Keratinocyte (primary cell): Measurements from ENCODE around the gene MYCBPAP. TPM values are rescaled to one million over a fixed set of nuclear protein-coding genes. Genes with fewer than 3 reads are reported as not detected.

ENCODE experiments used
- DNase-seq: peaks from one replicate; pipeline ENCODE4 v3.0.0-alpha.2; 2011; ENCODE audit warnings: low read depth, missing footprints, low spot score
- FAIRE-seq: peaks from 2 replicates; lab custom pipeline; 2011; peaks lifted over from hg19 to GRCh38; lab: Jason Lieb, UNC
- H2AFZ ChIP-seq: 2 replicates; pipeline ENCODE4 v1.6.0; 2012; ENCODE audit warnings: low read length, control low read depth, inconsistent platforms; ENCODE audit not compliant: control insufficient read depth
- H3K27ac ChIP-seq: 2 replicates; pipeline ENCODE4 v1.5.1; 2011; ENCODE audit warnings: low read length; ENCODE audit not compliant: control insufficient read depth, insufficient read depth
- H3K27me3 ChIP-seq: 3 replicates; pipeline ENCODE4 v1.6.0; 2011; ENCODE audit warnings: low read length; ENCODE audit not compliant: control insufficient read depth, insufficient read depth; ENCODE audit errors: extremely low read depth
- H3K36me3 ChIP-seq, 2 experiments: 2 replicates in 1 of 2; 3 replicates in 1 of 2; pipeline ENCODE4 v1.5.1; 2011; ENCODE audit warnings: low read length in 2 of 2, mild to moderate bottlenecking in 1 of 2; ENCODE audit not compliant: control insufficient read depth in 2 of 2, insufficient read depth in 2 of 2; ENCODE audit errors: extremely low read depth in 1 of 2
- H3K4me1 ChIP-seq: 3 replicates; pipeline ENCODE4 v1.5.1; 2011; ENCODE audit warnings: low read length; ENCODE audit not compliant: control insufficient read depth, insufficient read depth; ENCODE audit errors: extremely low read depth
- H3K4me2 ChIP-seq: 3 replicates; pipeline ENCODE4 v1.6.0; 2011; ENCODE audit warnings: low read depth, low read length; ENCODE audit not compliant: control insufficient read depth, insufficient read depth; ENCODE audit errors: extremely low read depth
- H3K4me3 ChIP-seq, 3 experiments: fragments of 200-600 bp in 1 of 3; sonication (generic) in 1 of 3; 2 replicates in 2 of 3; 3 replicates in 1 of 3; pipeline ENCODE4 v1.5.1; 2011 to 2016; ENCODE audit warnings: low read length in 3 of 3, mild to moderate bottlenecking in 3 of 3, control low read depth in 2 of 3, inconsistent platforms in 1 of 3, low read depth in 1 of 3, mixed read lengths in 1 of 3, mixed run types in 1 of 3, moderate library complexity in 1 of 3; ENCODE audit not compliant: control insufficient read depth in 2 of 3, insufficient read depth in 2 of 3; ENCODE audit errors: extremely low read depth in 1 of 3
- H3K79me2 ChIP-seq: 2 replicates; pipeline ENCODE4 v1.6.0; 2012; ENCODE audit warnings: low read length; ENCODE audit not compliant: control insufficient read depth, insufficient read depth
- H3K9ac ChIP-seq: 3 replicates; pipeline ENCODE4 v1.6.0; 2011; ENCODE audit warnings: low read length; ENCODE audit not compliant: control insufficient read depth, insufficient read depth; ENCODE audit errors: extremely low read depth
- H3K9me1 ChIP-seq: 3 replicates; pipeline ENCODE4 v1.6.0; 2011; ENCODE audit warnings: low read length; ENCODE audit not compliant: control insufficient read depth, insufficient read depth; ENCODE audit errors: extremely low read depth
- H3K9me3 ChIP-seq: 2 replicates; pipeline ENCODE4 v1.5.1; 2012; ENCODE audit warnings: low read depth, low read length; ENCODE audit not compliant: control insufficient read depth
- H4K20me1 ChIP-seq: 3 replicates; pipeline ENCODE4 v1.6.0; 2011; ENCODE audit warnings: low read length; ENCODE audit not compliant: control insufficient read depth, insufficient read depth; ENCODE audit errors: extremely low read depth
- CTCF ChIP-seq, 3 experiments: IDR thresholded peaks in 1 of 3; conservative IDR thresholded peaks in 1 of 3; optimal IDR thresholded peaks in 1 of 3; 2 replicates in 2 of 3; 3 replicates in 1 of 3; pipeline versions ENCODE3 to v1.5.1; 2011; ENCODE audit warnings: low read length in 3 of 3, mild to moderate bottlenecking in 3 of 3, moderate library complexity in 2 of 3, control low read depth in 1 of 3, inconsistent platforms in 1 of 3; ENCODE audit not compliant: insufficient read depth in 2 of 3; ENCODE audit errors: extremely low read depth in 1 of 3
- EZH2 ChIP-seq: IDR thresholded peaks from one replicate; pipeline ENCODE4 v1.6.1; 2012; ENCODE audit warnings: inconsistent platforms, mild to moderate bottlenecking, low read length, moderate library complexity
- dilution Hi-C: fragments of 300-500 bp; cut with MboI; formaldehyde crosslinking; loops from one replicate; pipeline ENCODE4 v1.7.0; 2020; ENCODE audit warnings: low sequenced_read_pairs; ENCODE audit not compliant: extremely low pct_ligation_motif_present
- polyA plus RNA-seq, 5 experiments: library from polyadenylated mRNA; depleted of rRNA in 3 of 5; stranded (reverse) in 3 of 5; stranded (forward) in 1 of 5; unstranded in 1 of 5; fragments of >200 nt; gene quantifications; 1 replicate in 1 of 5; 2 replicates in 3 of 5; 3 replicates in 1 of 5; pipeline versions ENCODE4 v1.2.1 to v1.2.3, GENCODE V29; 2011 to 2012; ENCODE audit warnings: missing spikeins in 2 of 5, low read depth in 1 of 5, low replicate concordance in 1 of 5

The MYCBPAP gene
- polyA plus RNA-seq, 1 donor (not counting 4 experiments of a cell fraction or from before 2014, with no cell fraction given) = 9.5 TPM

DNA sequence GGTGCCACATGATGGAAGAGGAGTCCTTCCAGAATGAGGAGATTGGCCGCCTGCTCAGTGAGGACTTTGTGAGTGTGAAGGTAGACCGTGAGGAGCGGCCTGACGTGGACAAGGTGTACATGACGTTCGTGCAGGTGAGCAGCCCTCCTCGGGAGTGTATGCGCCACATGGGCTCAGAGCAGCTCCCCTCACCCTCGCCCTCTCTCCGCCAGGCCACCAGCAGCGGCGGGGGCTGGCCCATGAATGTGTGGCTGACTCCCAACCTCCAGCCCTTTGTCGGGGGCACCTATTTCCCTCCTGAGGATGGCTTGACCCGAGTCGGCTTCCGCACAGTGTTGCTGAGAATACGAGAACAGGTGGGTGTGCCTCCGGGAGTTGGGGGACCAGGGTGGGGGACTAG, 40.6 kb downstream of the MYCBPAP start:
- no peak overlapping the region for H3K4me3 ChIP-seq
- H3K27me3 ChIP-seq = no peaks in the 10 kb centered on the region
- H2AFZ ChIP-seq = no peak overlapping the region
- peaks cover 7% of the 10 kb centered on the region for H3K4me1 ChIP-seq
- H3K9me1 ChIP-seq = no peaks in the 10 kb centered on the region
- H3K36me3 ChIP-seq = peaks cover 5 to 14% of the 10 kb centered on the region in 2 experiments
- H3K4me2 ChIP-seq = no peak overlapping the region
- H3K79me2 ChIP-seq = no peaks in the 10 kb centered on the region
- FAIRE-seq (no peak), DNase-seq (no peak)
- dilution Hi-C loops = no loop called here
- H3K9me3 ChIP-seq = no peaks in the 10 kb centered on the region
- no peak overlapping the region for H3K9ac ChIP-seq
- TF ChIP-seq EZH2 (no peak), CTCF (optimal IDR thresholded peaks at IDR 0.05 in 1 of 3, IDR thresholded peaks at IDR 0.05 in 1 of 3, conservative IDR thresholded peaks at IDR 0.05 in 1 of 3; ENCODE audit: extremely low read depth in 1 of 3, insufficient read depth in 2 of 3, low read length in 3 of 3) (no peak)
- H4K20me1 ChIP-seq = no peaks in the 10 kb centered on the region
- H3K27ac ChIP-seq = no peak overlapping the region

- Histone ChIP-seq H2AFZ (no peak overlapping the region), H3K4me3 (no peak overlapping the region), H3K36me3 (peaks cover 5 to 14% of the 10 kb centered on the region in 2 experiments), H3K27me3 (no peaks in the 10 kb centered on the region), H4K20me1 (no peaks in the 10 kb centered on the region), H3K4me2 (no peak overlapping the region), H3K27ac (no peak overlapping the region), H3K9me3 (no peaks in the 10 kb centered on the region), H3K9me1 (no peaks in the 10 kb centered on the region), H3K9ac (no peak overlapping the region), H3K79me2 (no peaks in the 10 kb centered on the region), H3K4me1 (peaks cover 7% of the 10 kb centered on the region)
- dilution Hi-C loops = no loop called here
- no peak for FAIRE-seq
- no peak for TF ChIP-seq EZH2
- no peak for TF ChIP-seq CTCF (optimal IDR thresholded peaks at IDR 0.05 in 1 of 3, IDR thresholded peaks at IDR 0.05 in 1 of 3, conservative IDR thresholded peaks at IDR 0.05 in 1 of 3; ENCODE audit: extremely low read depth in 1 of 3, insufficient read depth in 2 of 3, low read length in 3 of 3)
- no peak for DNase-seq
These were observed 41.2 kb downstream of the MYCBPAP start for GRCh38 chr17:50549256-50549941.
